Sciatic nerve (tissue), 2 donors: ENCODE data around the gene ZDHHC11B. TPM values are rescaled to one million over a fixed set of nuclear protein-coding genes. Genes with fewer than 3 reads are reported as not detected.

ENCODE experiments used
- ATAC-seq: fragments of 200-7000 bp; cut with Tn5 transposase; one replicate; pipeline ENCODE4 v1.9.1; 2020; ENCODE audit warnings: mild to moderate bottlenecking, moderate library complexity
- DNase-seq: peaks from one replicate; pipeline ENCODE4 v3.0.0-alpha.2; 2020; ENCODE audit warnings: low spot score
- intact Hi-C: fragments of 100-400 bp; cut with DNase I; formaldehyde crosslinking; loops from one replicate; pipeline ENCODE4 v1.14.2; 2022
- total RNA-seq: library from RNA; stranded (reverse); fragmentation: NEBNext Ultra II Directional; extraction: Animal tissue kit (Norgen Biotek cat#: 25700); gene quantifications from one replicate; pipeline ENCODE4 v1.2.1, GENCODE V29; 2021
- donor health status: DM: no; HTN: no; CAD: no.
- donor health status: DM: no; HTN: no; CAD: no.

The ZDHHC11B gene
- total RNA-seq, 1 donor from 2014 or later, result 1.9 TPM

GRCh38 chr5:672329-673160 is 112.0 kb downstream of the ZDHHC11B start:
- ATAC-seq (peak; percentile 7), DNase-seq (peak; percentile 72)

GRCh38 chr5:671459-672328 is 112.8 kb downstream of the ZDHHC11B start:
- ATAC-seq (peak; percentile 88), DNase-seq (peak; percentile 86)
- intact Hi-C loops, result loop anchor here (5.0 kb wide), 1 partner anchor 231 kb away; no protein-coding TSS in a partner anchor

More at GRCh38 chr5:672329-673160, 112.0 kb downstream of the ZDHHC11B start:
- intact Hi-C loops, result loop anchor here (5.0 kb wide), 1 partner anchor 230 kb away; no protein-coding TSS in a partner anchor

GRCh38 chr5:670396-671270 is 113.9 kb downstream of the ZDHHC11B start:
- intact Hi-C loops, result loop anchor here (5.0 kb wide), 1 partner anchor 232 kb away; no protein-coding TSS in a partner anchor
- DNase-seq (peak; percentile 58), ATAC-seq (no peak)

- ATAC-seq (no peak), DNase-seq (peak; percentile 54)
- intact Hi-C loops, result loop anchor here (5.0 kb wide), 1 partner anchor 232 kb away; no protein-coding TSS in a partner anchor
Measured at GRCh38 chr5:669842-670395, 114.6 kb downstream of the ZDHHC11B start.

GRCh38 chr5:669111-669841 is 115.3 kb downstream of the ZDHHC11B start:
- intact Hi-C loops, result no loop called here
- no peak for DNase-seq

GRCh38 chr5:668283-668995 is 116.1 kb downstream of the ZDHHC11B start:
- ATAC-seq (no peak), DNase-seq (no peak)
- intact Hi-C loops, result no loop called here

More at GRCh38 chr5:669111-669841, 115.3 kb downstream of the ZDHHC11B start:
- ATAC-seq, result no peak

GRCh38 chr5:666816-667498 is 117.6 kb downstream of the ZDHHC11B start:
- no peak for ATAC-seq
- DNase-seq, result no peak
- intact Hi-C loops, result no loop called here

GRCh38 chr5:665956-666711 is 118.4 kb downstream of the ZDHHC11B start:
- no peak for DNase-seq
- ATAC-seq, result no peak
- intact Hi-C loops, result no loop called here

- intact Hi-C loops, result no loop called here
- DNase-seq (no peak), ATAC-seq (no peak)
Measured at GRCh38 chr5:665541-665955, 119.0 kb downstream of the ZDHHC11B start.

GRCh38 chr5:664994-665360 is 119.6 kb downstream of the ZDHHC11B start:
- DNase-seq, result no peak
- ATAC-seq, result no peak
- intact Hi-C loops, result no loop called here

GRCh38 chr5:664343-664993 is 120.1 kb downstream of the ZDHHC11B start:
- DNase-seq, result no peak

GRCh38 chr5:663436-664342 is 120.8 kb downstream of the ZDHHC11B start:
- ATAC-seq, result peak; percentile 20
- no peak for DNase-seq
- intact Hi-C loops, result no loop called here

More at GRCh38 chr5:664343-664993, 120.1 kb downstream of the ZDHHC11B start:
- ATAC-seq, result no peak
- intact Hi-C loops, result no loop called here

GRCh38 chr5:662751-663435 is 121.6 kb downstream of the ZDHHC11B start:
- intact Hi-C loops, result no loop called here
- DNase-seq (no peak), ATAC-seq (no peak)
